Left ventricle myocardium superior (tissue), 1 donor: ENCODE data around the gene ULK1. TPM values are rescaled to one million over a fixed set of nuclear protein-coding genes. Genes with fewer than 3 reads are reported as not detected.

Experiments
- ATAC-seq: fragments of 200-7000 bp; cut with Tn5 transposase; one replicate; pipeline ENCODE4 v1.9.1; 2020; ENCODE audit warnings: mild to moderate bottlenecking, moderate library complexity
- DNase-seq: peaks from one replicate; pipeline ENCODE4 v3.0.0-alpha.2; 2020
- intact Hi-C: fragments of 100-400 bp; cut with micrococcal nuclease; formaldehyde crosslinking; loops from one replicate; pipeline ENCODE4 v1.11.0; 2022
- total RNA-seq: library from RNA; stranded (reverse); fragmentation: NEBNext Ultra II Directional; extraction: Animal tissue kit (Norgen Biotek cat#: 25700); gene quantifications from one replicate; pipeline ENCODE4 v1.2.1, GENCODE V29; 2021
- donor health status: DM: no; HTN: yes; CAD: no; lungs with severe emphysema.

The ULK1 gene
- total RNA-seq, 1 donor from 2014 or later: 64.0 TPM

DNA sequence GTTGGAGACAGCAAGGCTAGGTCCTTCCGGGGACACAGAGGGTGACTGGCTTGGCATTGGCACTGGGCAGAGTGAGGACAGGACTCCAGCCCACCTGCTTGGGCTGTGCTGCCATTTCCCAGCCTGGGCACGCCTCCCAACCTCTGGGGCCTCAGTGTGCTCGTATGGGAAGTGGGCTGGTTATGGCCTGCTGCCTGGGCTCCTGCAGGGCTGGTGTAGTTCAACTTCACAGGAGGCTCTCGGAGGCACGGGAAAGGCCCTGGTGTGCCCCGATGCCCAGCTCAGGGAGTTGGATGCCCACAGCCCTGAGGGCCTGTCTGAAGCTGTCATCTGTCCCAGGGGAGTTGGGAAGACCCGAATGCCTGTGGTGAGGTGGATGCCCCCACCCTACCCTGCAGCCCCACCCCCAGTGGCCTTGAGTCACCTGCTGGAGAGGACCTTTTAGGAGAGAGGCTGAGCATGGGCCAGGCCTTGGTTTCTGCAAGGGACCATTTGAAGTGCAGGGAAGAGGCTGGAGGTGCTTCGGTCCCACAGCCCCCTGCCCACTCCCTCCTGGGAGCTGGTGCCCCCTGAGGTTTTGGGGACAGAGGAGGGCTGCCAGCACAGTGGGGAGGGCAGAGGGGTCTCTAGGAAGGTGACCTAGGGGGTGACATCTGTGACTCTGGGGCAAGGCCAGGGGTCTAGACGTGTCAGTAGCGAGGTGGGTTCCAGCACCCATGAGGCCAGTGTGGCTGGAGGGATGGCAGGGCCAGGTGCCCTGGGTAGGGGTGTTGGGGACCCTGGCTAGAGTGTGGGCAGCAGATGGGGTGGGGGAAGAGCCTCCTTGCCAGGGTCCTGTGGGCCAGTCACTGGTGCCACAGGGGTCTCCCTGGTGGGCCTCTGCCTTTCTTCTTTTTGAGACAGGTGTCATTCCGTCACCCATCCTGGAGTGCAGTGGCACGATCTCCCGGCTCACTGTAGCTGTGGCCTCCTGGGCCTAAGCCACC lies 9.1 kb downstream of the ULK1 start:
- ATAC-seq (no peak), DNase-seq (peak; percentile 30)
- intact Hi-C loops: no loop called here

DNA sequence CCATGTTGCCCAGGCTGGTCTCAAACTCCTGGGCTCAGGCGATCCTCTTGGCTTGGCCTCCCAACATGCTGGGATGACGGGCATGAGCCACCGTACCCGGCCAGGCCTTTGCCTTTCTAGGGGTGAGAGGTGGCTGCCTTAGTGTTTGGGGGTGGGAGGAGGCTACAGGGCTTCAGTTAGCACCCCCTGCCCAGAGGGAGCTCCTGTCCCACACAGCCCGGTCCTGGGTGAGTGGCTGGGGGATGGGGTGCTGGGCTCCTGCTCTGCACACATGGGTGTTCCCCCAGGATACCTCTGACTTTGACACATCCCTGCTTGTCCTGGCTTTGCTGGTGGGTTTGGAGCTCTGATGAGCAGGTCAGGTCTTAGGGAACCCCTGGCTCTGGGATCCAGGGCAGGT lies 9.9 kb downstream of the ULK1 start:
- ATAC-seq (no peak), DNase-seq (peak; percentile 21)
- intact Hi-C loops: no loop called here

DNA sequence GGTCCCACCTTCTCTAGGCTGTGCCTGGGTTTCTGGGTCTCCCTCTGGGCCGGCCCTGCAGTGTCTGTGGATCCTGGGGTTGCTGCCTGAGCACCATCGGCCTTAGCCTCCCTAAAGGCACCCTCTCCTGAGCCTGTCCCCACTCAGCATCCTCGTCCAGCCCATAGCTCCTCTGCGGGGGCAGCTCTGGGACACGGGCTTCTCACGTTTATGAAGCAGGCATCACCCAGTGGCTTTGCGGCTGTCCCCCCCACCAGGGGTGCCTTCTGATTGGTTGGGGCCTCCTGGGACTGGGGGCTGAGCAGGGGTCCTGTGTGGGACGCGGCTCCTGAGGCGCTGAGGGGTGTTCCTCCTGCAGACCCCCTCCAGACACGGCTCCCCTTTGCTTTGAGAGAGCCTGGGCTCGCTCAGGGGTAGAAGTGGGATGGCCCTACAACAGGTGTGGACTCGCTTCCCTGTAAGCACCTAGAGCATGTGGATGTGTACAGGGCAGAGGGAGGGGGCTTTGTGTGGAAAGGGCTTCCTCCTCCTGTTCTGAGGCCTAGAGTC lies 10.7 kb downstream of the ULK1 start:
- ATAC-seq (no peak), DNase-seq (no peak)
- intact Hi-C loops: no loop called here

DNA sequence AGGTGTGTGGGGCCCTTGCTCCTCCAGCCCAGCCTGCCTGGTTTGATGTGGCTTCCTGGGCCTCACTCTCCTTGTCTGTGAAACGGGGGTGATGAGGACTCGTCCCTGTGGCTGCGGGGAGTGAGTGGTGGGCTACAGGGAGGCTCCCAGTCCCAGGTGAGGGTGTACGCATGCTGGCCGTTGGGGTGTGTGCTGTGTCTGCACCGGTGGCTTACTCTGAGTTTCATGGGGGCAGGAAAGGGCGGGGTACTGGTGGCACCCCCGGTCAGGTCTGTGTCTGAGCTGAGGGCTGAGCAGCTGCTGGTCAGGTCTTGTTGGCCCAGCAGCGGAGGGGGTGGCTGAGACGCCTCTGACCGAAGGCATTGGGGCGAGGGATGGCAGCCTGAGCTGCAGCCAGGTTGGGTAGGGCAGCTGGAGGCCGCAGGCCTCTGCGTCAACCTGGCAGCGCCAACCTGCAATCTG lies 11.2 kb downstream of the ULK1 start:
- intact Hi-C loops: no loop called here
- ATAC-seq: no peak
- DNase-seq: peak; percentile 17

DNA sequence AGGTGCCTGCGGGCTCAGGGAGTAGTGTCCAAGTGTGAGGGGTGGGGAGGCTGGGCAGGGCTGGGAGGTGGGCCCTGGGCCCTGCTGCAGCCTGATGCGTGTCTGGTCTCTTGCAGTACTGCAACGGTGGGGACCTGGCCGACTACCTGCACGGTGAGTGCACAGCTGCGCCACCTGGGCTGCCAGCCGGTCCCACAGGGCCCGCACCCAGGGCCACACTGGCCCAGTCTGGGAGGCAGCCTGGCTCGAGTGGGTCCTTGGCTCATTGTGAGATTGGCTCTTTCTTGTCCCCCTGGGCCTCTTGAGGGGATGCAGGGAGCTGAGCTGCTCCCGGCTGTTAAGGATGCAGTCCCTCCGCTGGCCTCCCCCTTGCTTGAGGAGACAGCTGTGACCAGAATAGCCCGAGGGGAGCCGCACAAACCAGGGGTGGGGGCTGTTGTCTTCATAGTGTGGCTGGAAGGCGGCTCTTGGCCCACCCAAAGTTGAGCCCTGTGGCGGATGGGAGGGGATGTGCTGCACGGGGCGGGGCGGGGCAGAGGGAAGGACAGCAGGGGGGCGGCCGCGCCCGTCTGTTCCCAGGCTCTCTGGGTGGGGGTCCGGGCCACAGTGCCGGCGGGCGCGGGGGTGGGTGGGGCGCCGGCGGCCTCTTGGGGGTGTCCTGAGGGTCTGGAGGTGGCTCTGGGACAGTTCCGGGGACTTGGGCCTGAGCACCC lies 13.1 kb downstream of the ULK1 start:
- DNase-seq (peak; percentile 27), ATAC-seq (no peak)
- intact Hi-C loops: no loop called here

DNA sequence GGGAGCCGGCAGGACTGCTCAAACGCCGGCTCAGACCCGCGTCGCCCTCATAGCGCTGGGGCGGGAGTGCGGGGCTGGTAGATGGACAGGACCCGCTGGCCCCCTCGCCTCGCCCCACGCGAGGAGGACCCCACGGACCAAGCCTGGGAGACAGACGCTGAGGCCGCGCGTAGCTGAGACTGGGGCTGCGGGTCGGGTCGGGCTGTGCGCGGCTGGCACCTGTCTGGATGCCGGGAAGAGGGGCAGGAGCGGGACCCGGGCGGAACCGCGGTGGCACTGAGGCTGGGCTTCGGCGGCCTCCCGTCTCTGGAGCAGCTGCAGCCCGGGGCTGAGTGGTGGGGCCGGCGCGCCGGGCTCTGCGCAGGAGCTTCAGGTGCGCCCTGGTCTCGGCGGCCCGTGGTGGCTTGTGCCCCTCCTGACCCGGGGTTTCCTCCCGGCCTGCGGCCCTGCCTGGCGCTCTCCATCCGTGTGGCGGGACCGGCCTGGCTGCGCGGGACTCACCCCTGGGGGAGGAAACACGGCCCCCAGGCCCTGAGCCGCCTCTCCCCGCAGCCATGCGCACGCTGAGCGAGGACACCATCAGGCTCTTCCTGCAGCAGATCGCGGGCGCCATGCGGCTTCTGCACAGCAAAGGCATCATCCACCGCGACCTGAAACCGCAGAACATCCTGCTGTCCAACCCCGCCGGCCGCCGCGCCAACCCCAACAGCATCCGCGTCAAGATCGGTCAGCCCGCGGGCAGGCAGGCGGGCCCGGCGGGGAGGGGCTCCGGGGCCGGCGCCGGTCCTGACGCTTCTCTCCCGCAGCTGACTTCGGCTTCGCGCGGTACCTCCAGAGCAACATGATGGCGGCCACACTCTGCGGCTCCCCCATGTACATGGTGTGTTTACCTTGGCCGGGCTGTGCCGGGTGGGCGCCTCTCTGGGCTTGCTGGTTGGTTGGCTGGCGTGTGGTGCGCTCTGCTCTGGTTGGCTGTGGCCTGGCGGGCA lies 14.0 kb downstream of the ULK1 start:
- DNase-seq: peak; percentile 28
- intact Hi-C loops: no loop called here

DNA sequence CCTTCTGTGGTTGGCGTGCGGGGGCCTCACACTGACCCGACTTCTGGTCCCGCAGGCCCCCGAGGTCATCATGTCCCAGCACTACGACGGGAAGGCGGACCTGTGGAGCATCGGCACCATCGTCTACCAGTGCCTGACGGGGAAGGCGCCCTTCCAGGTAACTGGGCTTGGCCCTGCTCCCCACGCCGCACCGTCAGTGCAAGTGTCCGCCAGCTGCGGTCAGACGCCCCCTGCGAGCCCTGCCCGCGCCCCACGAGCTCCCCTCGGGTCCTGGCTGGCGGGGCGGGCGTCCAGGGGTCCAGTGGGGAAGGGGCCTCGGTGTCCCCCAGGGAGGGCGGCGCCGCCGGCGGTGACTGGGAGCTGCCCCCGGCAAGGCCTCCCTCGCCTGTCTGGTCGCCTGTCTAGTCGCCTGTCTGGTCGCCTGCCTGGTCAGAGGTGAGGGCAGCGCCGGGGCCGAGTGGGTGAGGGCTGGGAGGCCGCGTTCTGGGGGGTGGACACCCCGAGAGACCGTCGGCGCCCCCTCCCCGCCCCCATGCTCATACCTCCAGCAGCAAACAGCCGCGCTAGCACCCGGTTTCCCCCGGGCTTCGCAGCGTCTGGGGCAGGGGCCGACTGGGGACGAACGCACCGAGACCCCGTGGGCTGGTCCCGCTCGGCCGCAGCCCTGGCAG lies 14.8 kb downstream of the ULK1 start:
- ATAC-seq: no peak
- peak; percentile 28 for DNase-seq
- intact Hi-C loops: no loop called here

More for the DNA sequence above, 14.0 kb downstream of the ULK1 start:
- no peak for ATAC-seq

DNA sequence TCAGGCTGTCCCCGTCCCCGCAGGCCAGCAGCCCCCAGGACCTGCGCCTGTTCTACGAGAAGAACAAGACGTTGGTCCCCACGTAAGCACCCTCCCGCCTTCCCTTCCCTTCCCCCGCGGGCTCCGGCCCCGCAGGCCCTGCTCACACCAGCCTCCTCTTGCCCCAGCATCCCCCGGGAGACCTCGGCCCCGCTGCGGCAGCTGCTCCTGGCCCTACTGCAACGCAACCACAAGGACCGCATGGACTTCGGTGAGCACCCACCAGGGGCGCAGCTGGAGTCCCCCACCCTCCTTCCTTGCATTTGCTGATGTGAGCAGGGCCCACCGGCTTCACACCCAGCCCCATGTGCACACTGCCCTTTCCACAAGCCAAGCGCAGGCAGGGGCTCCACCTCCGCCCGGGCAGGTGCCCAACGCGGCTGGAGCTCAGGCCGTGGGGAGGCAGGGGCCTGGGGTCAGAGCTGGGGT lies 15.4 kb downstream of the ULK1 start:
- ATAC-seq (no peak), DNase-seq (peak; percentile 25)
- intact Hi-C loops: no loop called here

DNA sequence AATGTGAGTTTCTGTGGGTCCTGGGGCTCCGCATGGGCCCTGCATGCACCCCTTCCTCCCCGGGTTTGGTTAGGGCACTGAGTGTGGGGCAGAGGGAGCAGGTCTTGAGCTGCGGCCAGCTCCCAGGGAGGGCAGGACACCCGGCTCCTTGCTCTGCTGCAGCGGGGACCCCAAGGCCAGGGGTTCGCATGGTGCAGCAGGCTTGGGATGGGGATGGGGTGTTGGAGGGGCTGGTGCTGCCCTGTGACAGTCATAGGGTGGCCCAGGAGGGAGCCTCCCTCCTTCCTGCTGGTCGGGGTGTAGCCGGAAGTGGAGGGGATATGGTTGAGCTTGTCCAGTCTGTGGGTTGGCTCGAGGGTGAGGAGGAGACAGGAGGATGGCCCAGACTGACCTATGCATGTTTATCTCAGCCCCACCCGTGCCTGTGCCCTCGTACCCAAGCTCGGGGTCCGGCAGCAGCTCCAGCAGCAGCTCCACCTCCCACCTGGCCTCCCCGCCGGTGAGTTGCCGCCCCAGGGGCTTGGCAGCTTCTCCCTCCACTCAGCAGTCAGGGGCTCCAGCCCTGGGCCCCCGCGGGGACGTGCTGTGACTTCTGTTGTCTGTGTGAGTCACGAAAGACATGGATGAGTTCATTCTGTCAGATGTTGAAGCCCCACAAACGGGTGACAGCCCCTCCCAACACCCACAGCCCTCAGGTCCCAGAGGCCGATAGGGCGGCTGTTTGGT lies 16.0 kb downstream of the ULK1 start:
- ATAC-seq (no peak), DNase-seq (peak; percentile 20)
- intact Hi-C loops: no loop called here

DNA sequence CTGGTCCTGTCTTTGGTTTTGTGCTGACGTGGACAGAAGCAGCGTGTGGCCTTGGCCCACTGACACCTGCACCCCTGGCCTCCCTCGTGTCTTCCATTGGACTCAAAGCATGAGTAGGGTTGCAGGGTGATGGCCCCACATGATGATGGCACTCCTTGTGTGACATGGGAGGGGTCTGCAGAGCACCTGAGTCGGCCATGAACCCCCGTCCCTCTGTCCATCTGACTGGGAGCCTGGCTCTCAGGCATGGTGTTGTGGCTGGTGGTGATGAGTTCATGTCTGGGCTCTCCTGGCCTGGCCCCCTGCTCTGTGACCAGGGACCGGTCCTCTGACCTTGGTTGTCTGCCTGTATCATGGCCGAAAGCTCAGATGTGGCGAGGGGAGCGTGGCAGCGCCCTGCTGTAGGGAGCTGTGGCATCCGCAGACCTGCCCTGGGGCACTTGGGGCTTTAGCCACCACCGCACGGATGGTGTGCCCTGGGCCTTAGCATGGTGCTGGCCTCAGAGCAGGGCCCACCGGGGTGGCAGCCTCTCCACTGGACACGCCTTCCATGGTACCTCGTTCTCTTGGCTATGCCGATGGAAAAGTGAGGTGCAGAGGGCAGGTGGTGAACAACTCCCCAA lies 16.7 kb downstream of the ULK1 start:
- intact Hi-C loops: no loop called here
- ATAC-seq: no peak
- peak; percentile 12 for DNase-seq

DNA sequence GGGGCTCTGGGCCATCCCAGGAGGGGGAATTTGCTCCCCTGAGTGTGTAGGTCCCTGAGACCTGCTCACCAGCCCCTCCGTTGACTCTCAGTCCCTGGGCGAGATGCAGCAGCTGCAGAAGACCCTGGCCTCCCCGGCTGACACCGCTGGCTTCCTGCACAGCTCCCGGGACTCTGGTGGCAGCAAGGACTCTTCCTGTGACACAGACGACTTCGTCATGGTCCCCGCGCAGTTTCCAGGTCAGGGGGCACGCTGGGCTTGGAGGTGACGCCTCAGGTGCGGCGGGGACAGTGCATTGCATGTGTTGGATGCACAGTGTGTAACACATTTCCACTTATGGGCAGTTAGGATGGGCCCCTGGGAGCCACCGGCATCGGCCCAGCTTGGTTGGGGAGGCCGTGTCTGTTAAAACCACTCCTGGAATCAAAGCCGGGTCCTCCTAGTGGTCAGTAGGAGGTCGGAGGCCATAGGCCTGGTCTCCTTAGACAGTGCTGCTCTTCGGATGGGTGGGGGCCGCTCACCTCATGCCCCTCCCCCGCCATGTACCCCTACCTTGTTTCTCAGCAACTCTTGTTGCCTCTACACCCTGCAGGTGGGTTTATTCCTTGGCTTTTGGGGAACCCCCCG lies 17.5 kb downstream of the ULK1 start:
- DNase-seq (peak; percentile 27), ATAC-seq (peak; percentile 2)
- intact Hi-C loops: no loop called here

DNA sequence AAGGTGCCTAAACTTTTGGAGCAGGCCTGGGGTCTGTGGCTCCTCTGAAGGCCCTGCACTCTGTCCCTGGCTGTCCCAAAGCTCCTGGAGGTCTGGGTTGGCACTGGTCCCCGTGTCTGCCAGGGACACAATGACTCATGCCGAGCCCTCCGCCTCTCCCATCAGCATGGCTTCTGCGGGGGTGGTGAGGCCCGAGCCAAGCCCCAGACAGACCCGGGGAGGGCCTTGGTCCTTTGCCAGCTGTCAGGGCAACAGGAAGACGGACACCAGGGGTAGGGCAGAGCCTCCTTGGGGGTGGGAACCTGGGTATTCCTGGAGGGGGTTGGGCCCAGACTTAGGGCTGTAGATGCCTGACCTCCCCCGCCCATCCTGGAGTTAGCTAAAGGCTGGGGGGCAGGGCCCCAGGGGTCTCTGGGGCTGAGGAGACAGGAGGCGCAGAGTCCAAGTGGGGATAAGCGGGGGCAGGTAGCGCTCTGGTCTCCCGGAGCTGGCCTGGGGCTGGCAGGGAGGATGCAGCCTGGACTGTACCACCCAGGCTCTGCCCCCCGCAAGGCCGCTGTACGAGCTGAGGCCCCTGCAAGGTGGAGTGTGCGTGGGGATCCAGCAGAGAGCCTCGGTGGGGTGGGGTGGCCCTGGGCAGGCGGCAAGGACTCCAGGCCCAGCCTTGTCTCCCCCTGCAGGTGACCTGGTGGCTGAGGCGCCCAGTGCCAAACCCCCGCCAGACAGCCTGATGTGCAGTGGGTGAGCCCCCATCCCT lies 18.3 kb downstream of the ULK1 start:
- peak; percentile 87 for ATAC-seq
- intact Hi-C loops: no loop called here
- DNase-seq: peak; percentile 95

DNA sequence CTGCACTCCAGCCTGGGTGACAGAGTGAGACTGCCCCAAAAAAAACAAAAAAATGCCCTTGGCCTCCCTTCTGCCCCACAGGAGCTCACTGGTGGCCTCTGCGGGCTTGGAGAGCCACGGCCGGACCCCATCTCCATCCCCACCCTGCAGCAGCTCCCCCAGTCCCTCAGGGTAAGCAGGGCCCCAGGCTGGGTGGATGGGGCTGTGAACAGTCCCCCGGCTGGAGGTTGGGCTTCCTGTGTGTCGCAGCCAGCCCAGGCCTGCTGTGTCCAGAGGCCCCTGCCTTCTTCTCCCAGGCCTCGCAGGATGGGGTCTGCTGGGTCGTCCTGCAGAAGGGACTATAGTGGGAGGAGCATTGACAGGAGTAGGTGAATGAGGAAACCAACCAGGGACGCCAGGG lies 19.2 kb downstream of the ULK1 start:
- intact Hi-C loops: no loop called here
- DNase-seq: peak; percentile 18
- no peak for ATAC-seq

DNA sequence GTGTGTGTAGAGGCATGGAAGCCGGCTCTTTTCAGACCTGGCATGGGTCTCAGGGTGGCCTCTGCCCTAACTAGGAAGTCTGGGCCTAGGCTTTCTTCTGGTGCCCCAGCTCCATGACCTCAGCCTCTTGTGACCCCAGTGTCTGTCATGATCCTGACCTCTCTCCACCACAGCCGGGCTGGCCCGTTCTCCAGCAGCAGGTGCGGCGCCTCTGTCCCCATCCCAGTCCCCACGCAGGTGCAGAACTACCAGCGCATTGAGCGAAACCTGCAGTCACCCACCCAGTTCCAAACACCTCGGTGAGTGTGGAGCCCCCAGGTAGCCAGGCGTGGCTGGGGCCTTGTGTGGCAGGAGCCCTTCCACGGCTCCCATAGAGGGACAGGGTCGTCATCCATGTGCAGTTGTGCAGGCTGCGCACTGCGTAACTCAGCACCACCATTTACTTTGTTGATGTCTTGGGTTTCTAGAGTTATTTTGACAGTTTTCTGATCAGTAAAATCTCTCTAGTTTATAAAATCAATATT lies 19.8 kb downstream of the ULK1 start:
- ATAC-seq (no peak), DNase-seq (peak; percentile 25)
- intact Hi-C loops: no loop called here

DNA sequence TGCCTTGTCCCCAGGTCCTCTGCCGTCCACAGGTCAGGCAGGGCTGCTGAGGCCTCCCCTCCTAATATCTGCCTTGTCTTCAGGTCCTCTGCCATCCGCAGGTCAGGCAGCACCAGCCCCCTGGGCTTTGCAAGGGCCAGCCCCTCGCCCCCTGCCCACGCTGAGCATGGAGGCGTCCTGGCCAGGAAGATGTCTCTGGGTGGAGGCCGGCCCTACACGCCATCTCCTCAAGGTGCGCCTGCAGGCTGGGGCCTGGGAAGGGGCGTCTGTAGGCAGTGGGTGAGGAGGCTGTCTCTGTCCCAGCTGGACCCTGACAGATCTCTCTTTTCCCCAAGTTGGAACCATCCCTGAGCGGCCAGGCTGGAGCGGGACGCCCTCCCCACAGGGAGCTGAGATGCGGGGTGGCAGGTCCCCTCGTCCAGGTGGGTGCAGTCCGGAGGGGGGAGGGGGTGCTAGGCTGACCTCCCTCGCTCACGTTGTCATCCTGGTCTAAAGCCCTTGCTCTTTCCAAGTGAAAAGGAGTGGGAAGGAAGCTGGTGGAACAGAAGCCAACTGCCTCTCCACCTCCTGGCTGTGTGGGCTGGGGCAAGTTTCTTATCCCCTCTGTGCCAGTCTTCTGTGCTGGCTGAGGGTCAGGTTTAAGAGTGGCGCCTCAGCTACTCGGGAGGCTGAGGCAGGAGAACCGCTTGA lies 20.7 kb downstream of the ULK1 start:
- peak; percentile 22 for DNase-seq
- ATAC-seq: no peak
- intact Hi-C loops: no loop called here
